GM12878 (cell line): ENCODE data around the gene ABHD14A. TPM values are rescaled to one million over a fixed set of nuclear protein-coding genes. Genes with fewer than 3 reads are reported as not detected.

Experiments used
- ATAC-seq: fragments of 200-7000 bp; cut with Tn5 transposase; 3 replicates; pipeline ENCODE4 v1.9.1; 2020; ENCODE audit warnings: mild to moderate bottlenecking, moderate library complexity
- Bru-seq: library from RNA; stranded (reverse); fragments of 400-500 nt; gene quantifications from one replicate; lab custom pipeline; 2021; lab: Mats Ljungman, UMichigan
- BruChase-seq, 2 experiments: library from RNA; stranded (reverse); fragments of 400-500 nt; gene quantifications; one replicate each; lab custom pipeline; 2021; lab: Mats Ljungman, UMichigan
- BruUV-seq: library from RNA; stranded (reverse); fragments of 400-500 nt; replicated peaks from 2 replicates; lab custom pipeline; 2021; lab: Mats Ljungman, UMichigan
- CTCF ChIA-PET: fragments of 300-600 bp; sonication (Branson Sonifier 250); formaldehyde crosslinking; extraction: SDS; loops from one replicate; lab custom pipeline; 2021; ENCODE audit warnings: inconsistent platforms; lab: Yijun Ruan, JAX
- POLR2A ChIA-PET: fragments of 350-600 bp; formaldehyde crosslinking; extraction: SDS; loops from one replicate; lab custom pipeline; 2021; ENCODE audit warnings: inconsistent platforms; lab: Charles Lee
- RAD21 ChIA-PET: fragments of 300-600 bp; sonication (Branson Sonifier 250); formaldehyde crosslinking; loops from one replicate; lab custom pipeline; 2023; ENCODE audit warnings: antibody characterized with exemption; ENCODE audit not compliant: unreplicated experiment; lab: Charles Lee
- SMC1A ChIA-PET: fragments of 300-600 bp; sonication (Branson Sonifier 250); formaldehyde crosslinking; loops from one replicate; lab custom pipeline; 2023; ENCODE audit not compliant: unreplicated experiment, uncharacterized antibody; lab: Charles Lee
- DNase-seq: peaks from one replicate; pipeline ENCODE4 v3.0.0-alpha.2; 2011; ENCODE audit warnings: low read depth, low spot score
- FAIRE-seq: peaks from 3 replicates; lab custom pipeline; 2011; peaks lifted over from hg19 to GRCh38; lab: Jason Lieb, UNC
- H2AFZ ChIP-seq: 2 replicates; pipeline ENCODE4 v1.6.0; 2011; ENCODE audit warnings: low read depth, low read length, control low read depth; ENCODE audit not compliant: control insufficient read depth
- H3K27ac ChIP-seq: 2 replicates; pipeline ENCODE4 v1.5.1; 2011; ENCODE audit warnings: control low read depth; ENCODE audit not compliant: control insufficient read depth, insufficient read depth
- H3K27me3 ChIP-seq, 2 experiments: replicated peaks in 1 of 2; 2 replicates each; pipeline versions ENCODE4 v1.6.0 to v1.6.1; 2011; ENCODE audit warnings: low read length in 1 of 2; ENCODE audit not compliant: control insufficient read depth in 2 of 2, insufficient read depth in 2 of 2
- H3K36me3 ChIP-seq, 2 experiments: 2 replicates each; pipeline ENCODE4 v1.5.1; 2011; ENCODE audit warnings: low read length in 1 of 2; ENCODE audit not compliant: control insufficient read depth in 2 of 2, insufficient read depth in 2 of 2
- H3K4me1 ChIP-seq: 2 replicates; pipeline ENCODE4 v1.6.1; 2011; ENCODE audit warnings: mild to moderate bottlenecking, low read length, moderate library complexity, mixed read lengths; ENCODE audit not compliant: control insufficient read depth, insufficient read depth
- H3K4me2 ChIP-seq: 2 replicates; pipeline ENCODE4 v1.6.0; 2011; ENCODE audit warnings: control low read depth; ENCODE audit not compliant: control insufficient read depth, insufficient read depth
- H3K4me3 ChIP-seq: fragments of 200-600 bp; sonication (generic); 2 replicates; pipeline ENCODE4 v1.5.1; 2016
- H3K79me2 ChIP-seq: 2 replicates; pipeline ENCODE4 v1.6.0; 2011; ENCODE audit warnings: low read length; ENCODE audit not compliant: control insufficient read depth, insufficient read depth
- H3K9ac ChIP-seq: 2 replicates; pipeline ENCODE4 v1.8.0; 2011; ENCODE audit warnings: low read length, control low read depth, mixed read lengths; ENCODE audit not compliant: control insufficient read depth, insufficient read depth
- H3K9me3 ChIP-seq: replicated peaks from 3 replicates; pipeline ENCODE4 v1.5.1; 2011; ENCODE audit warnings: mild to moderate bottlenecking, low read length; ENCODE audit not compliant: control insufficient read depth, insufficient read depth
- H4K20me1 ChIP-seq: 2 replicates; pipeline ENCODE4 v1.6.0; 2011; ENCODE audit not compliant: control insufficient read depth, insufficient read depth
- ATF2 ChIP-seq: IDR thresholded peaks from 2 replicates; pipeline ENCODE4 v1.6.1; 2012; ENCODE audit warnings: low read length, inconsistent platforms
- CBX3 ChIP-seq: fragments of 200-600 bp; sonication (generic); IDR thresholded peaks from 2 replicates; pipeline ENCODE4 v1.6.1; 2016; ENCODE audit warnings: low read depth, borderline replicate concordance
- DPF2 ChIP-seq: fragments of 450-650 bp; IDR thresholded peaks from 2 replicates; pipeline ENCODE4 v1.6.1; 2017; ENCODE audit warnings: mild to moderate bottlenecking
- GATAD2B ChIP-seq: fragments of 450-650 bp; conservative IDR thresholded peaks from 2 replicates; pipeline ENCODE4 v1.6.1; 2017; ENCODE audit warnings: low read depth, mild to moderate bottlenecking, moderate library complexity
- HCFC1 ChIP-seq: fragments of 150-350 bp; IDR thresholded peaks from 2 replicates; pipeline ENCODE4 v1.6.1; 2014; ENCODE audit warnings: low read length
- IKZF1 ChIP-seq: fragments of 450-650 bp; conservative IDR thresholded peaks from 2 replicates; pipeline ENCODE4 v1.6.1; 2017; ENCODE audit warnings: antibody characterized with exemption, mild to moderate bottlenecking
- MEF2A ChIP-seq: IDR thresholded peaks from 2 replicates; pipeline ENCODE4 v1.6.1; 2011; ENCODE audit warnings: low read depth, mild to moderate bottlenecking, low read length, moderate library complexity; ENCODE audit not compliant: insufficient read depth
- MEF2B ChIP-seq: fragments of 450-650 bp; IDR thresholded peaks from 2 replicates; pipeline ENCODE4 v1.6.1; 2018; ENCODE audit warnings: mild to moderate bottlenecking, moderate library complexity; ENCODE audit not compliant: partially characterized antibody, poor library complexity, severe bottlenecking
- NRF1 ChIP-seq: conservative IDR thresholded peaks from 2 replicates; pipeline ENCODE4 v1.6.1; 2011; ENCODE audit warnings: mild to moderate bottlenecking, low read depth, low read length, improper control_type of control experiment
- PAX8 ChIP-seq: fragments of 450-650 bp; IDR thresholded peaks from 2 replicates; pipeline ENCODE4 v1.6.1; 2017; ENCODE audit warnings: mild to moderate bottlenecking, moderate library complexity
- POLR2AphosphoS5 ChIP-seq: IDR thresholded peaks from 2 replicates; pipeline ENCODE4 v1.6.1; 2011; ENCODE audit warnings: mild to moderate bottlenecking, low read length, inconsistent platforms
- RB1 ChIP-seq: fragments of 450-650 bp; formaldehyde crosslinking; IDR thresholded peaks from 2 replicates; pipeline ENCODE4 v1.6.1; 2017; ENCODE audit warnings: mild to moderate bottlenecking, borderline replicate concordance
- SMAD5 ChIP-seq: IDR thresholded peaks from 2 replicates; pipeline ENCODE4 v1.6.1; 2016; ENCODE audit warnings: antibody characterized with exemption, low read depth
- SMARCA5 ChIP-seq: fragments of 450-650 bp; IDR thresholded peaks from 2 replicates; pipeline ENCODE4 v1.6.1; 2017; ENCODE audit warnings: mild to moderate bottlenecking
- TBL1XR1 ChIP-seq: IDR thresholded peaks from 2 replicates; pipeline ENCODE4 v1.6.1; 2012; ENCODE audit warnings: low read depth, low read length, improper control_type of control experiment
- TCF3 ChIP-seq: IDR thresholded peaks from 2 replicates; pipeline ENCODE4 v1.6.1; 2012; ENCODE audit warnings: low read depth, mild to moderate bottlenecking, low read length, borderline replicate concordance; ENCODE audit not compliant: insufficient read depth
- ZNF24 ChIP-seq: fragments of 450-650 bp; IDR thresholded peaks from 2 replicates; pipeline ENCODE4 v1.6.1; 2017; ENCODE audit warnings: antibody characterized with exemption, mild to moderate bottlenecking
- ZZZ3 ChIP-seq: IDR thresholded peaks from 2 replicates; pipeline ENCODE4 v1.6.1; 2011; ENCODE audit warnings: low read depth; ENCODE audit not compliant: control insufficient read depth, insufficient read length
- WGBS: methylation state at CpG from one replicate; pipeline ENCODE4 v1.1.6; 2016; ENCODE audit warnings: low lambda C conversion rate; ENCODE audit not compliant: insufficient replicate concordance, insufficient coverage; ENCODE audit errors: missing lambda C conversion rate; 5-methylcytosine and 5-hydroxymethylcytosine counted together
- in situ Hi-C: fragments of 300-500 bp; cut with MboI; formaldehyde crosslinking; loops from 9 replicates; pipeline ENCODE4 v1.14.3; 2018; ENCODE audit warnings: mixed read lengths
- intact Hi-C: fragments of 100-400 bp; cut with micrococcal nuclease; formaldehyde crosslinking; loops from one replicate; pipeline ENCODE4 v1.14.2; 2022; ENCODE audit not compliant: unreplicated experiment
- long read RNA-seq, 2 experiments: library from polyadenylated mRNA; unstranded; transcript quantifications; one replicate each; pipeline ENCODE4 v2.0.0, GENCODE V29; 2019 to 2020
- polyA minus RNA-seq, 3 experiments: library from RNA; depleted of rRNA, polyadenylated mRNA; stranded (reverse); fragments of >200 nt; gene quantifications; 2 replicates each; pipeline ENCODE4 v1.2.3, GENCODE V29; 2011
- polyA plus RNA-seq, 11 experiments: library from polyadenylated mRNA; depleted of rRNA in 4 of 11; unstranded in 6 of 11; stranded (reverse) in 5 of 11; fragments of >200 nt; fragmentation: Nextera tagmentation in 4 of 11; fragmentation: Illumina TruSeq in 1 of 11; extraction: Ambion mirVana in 4 of 11; extraction: Trizol in 1 of 11; gene quantifications; 1 replicate in 1 of 11; 2 replicates in 10 of 11; pipeline versions ENCODE4 v1.2.1 to v1.2.3, GENCODE V29; 2011 to 2016; ENCODE audit warnings: inconsistent platforms in 2 of 11, missing spikeins in 2 of 11, low read depth in 1 of 11
- total RNA-seq, 4 experiments: library from RNA; depleted of rRNA in 3 of 4; stranded (reverse); fragments of >200 nt in 3 of 4; fragmentation: Illumina TruSeq in 1 of 4; extraction: Trizol in 1 of 4; gene quantifications; 2 replicates each; pipeline versions ENCODE4 v1.2.1 to v1.2.3, GENCODE V29; 2013 to 2021

The ABHD14A gene
- 2.9 TPM in 2 replicates for total RNA-seq (2013; cell fraction: nucleolus; rRNA removed)
- 12.2 and 13.1 TPM in 2 replicates for total RNA-seq (2014; rRNA removed)
- total RNA-seq (2014; rRNA removed; fragmentation: Illumina TruSeq; extraction: Trizol): 5.0 and 5.9 TPM in 2 replicates
- total RNA-seq (2021): 9.3 and 12.2 TPM in 2 replicates
- 4.0 TPM for polyA plus RNA-seq (2011; ENCODE audit: low read depth)
- polyA plus RNA-seq (2011; rRNA removed): 4.9 and 6.5 TPM in 2 replicates
- polyA plus RNA-seq (2011; cell fraction: cytosol; rRNA removed): 14.2 and 22.6 TPM in 2 replicates
- 6.8 and 7.8 TPM in 2 replicates for polyA plus RNA-seq (2011; cell fraction: nucleus; rRNA removed)
- polyA plus RNA-seq (2012): 7.6 and 8.2 TPM in 2 replicates
- 2.4 and 5.6 TPM in 2 replicates for polyA plus RNA-seq (2014; fragmentation: Illumina TruSeq; extraction: Trizol)
- 1 to 10 TPM; 1.2 to 2.2 TPM for polyA plus RNA-seq (2014; fragmentation: Nextera tagmentation; extraction: Ambion mirVana)
- 12.6 and 12.9 TPM in 2 replicates for polyA plus RNA-seq (2014; rRNA removed)
- polyA plus RNA-seq (2016; fragmentation: Nextera tagmentation; extraction: Ambion mirVana): 10 to 100 TPM; 22.4 to 27.0 TPM
- 2.6 and 6.4 TPM in 2 replicates for polyA minus RNA-seq (2011; rRNA and poly(A)+ RNA removed)
- polyA minus RNA-seq (2011; cell fraction: cytosol; rRNA and poly(A)+ RNA removed): 2.9 and 3.9 TPM in 2 replicates
- 0.86 and 1.6 TPM in 2 replicates for polyA minus RNA-seq (2011; cell fraction: nucleus; rRNA and poly(A)+ RNA removed)
- percentile 34 among the genes with signal in this experiment for Bru-seq, nascent RNA
- percentile 44 among the genes with signal in this experiment for BruChase-seq, experiment 1, labeled RNA remaining after a 6-hour chase
- percentile 41 among the genes with signal in this experiment for BruChase-seq, experiment 2, labeled RNA remaining after a 2-hour chase
- long read RNA-seq, experiment 1, transcript ABHD14A-201 (5 exons, 1,062 nt): major isoform, 9 of 10 reads
- long read RNA-seq, experiment 1, partial matches to known transcripts: 1 of 10 reads
- long read RNA-seq, experiment 1, other reads (novel, unspliced or antisense): 0 of 10 reads
- long read RNA-seq, experiment 2, transcript ABHD14A-201 (5 exons, 1,062 nt): major isoform, 5 of 6 reads
- long read RNA-seq, experiment 2, partial matches to known transcripts: 0 of 6 reads
- long read RNA-seq, experiment 2, other reads (novel, unspliced or antisense): 1 of 6 reads

GRCh38 chr3:51974963-51975851 is at the start of gene ABHD14A:
ABHD14A (plus strand) TSS chr3:51975064; CDS start chr3:51975136, 72 bp downstream.
- H3K79me2 ChIP-seq: peaks cover 5% of the 10 kb centered on the region; the same call in 1 of the 2 replicates
- BruUV-seq: no TSS peak
- H3K27me3 ChIP-seq: no peaks in the 10 kb centered on the region
- ChIA-PET SMC1A (interaction anchor here (0.9 to 5.2 kb wide), 4 partner anchors 8 to 37 kb away, joined by 3 to 33 read pairs (median 10); partner anchors contain the start of genes ACY1, PARP3 and RRP9), POLR2A (interaction anchor here (0.7 to 2.7 kb wide), 3 partner anchors 8 to 33 kb away, joined by 3 to 28 read pairs (median 24); partner anchors contain the start of genes ACY1, PARP3 and RRP9), RAD21 (interaction anchor here (0.8 to 2.3 kb wide), 3 partner anchors 8 to 82 kb away, joined by 3 to 24 read pairs (median 3); partner anchors contain the start of genes ACY1, DUSP7 and RRP9), CTCF (interaction anchor here (0.9 to 5.3 kb wide), 4 partner anchors 8 to 32 kb away, joined by 3 to 79 read pairs (median 30); partner anchors contain the start of genes ACY1, PARP3 and RRP9)
- intact Hi-C loops (loop anchor here (1.0 kb wide), 1 partner anchor 33 kb away; the partner anchor contains the start of gene PARP3), in situ Hi-C loops (no loop called here)
- H3K36me3 ChIP-seq: no peaks in the 10 kb centered on the region
- ATAC-seq: peak; percentile 91
- 3% methylated on average over 51 of the region's 63 CpGs for WGBS
- H3K9ac ChIP-seq: peak within 1 kb of the TSS; percentile 90
- no peak for DNase-seq
- peak; percentile 66 for FAIRE-seq
- H4K20me1 ChIP-seq: no peaks in the 10 kb centered on the region
- peak within 1 kb of the TSS; percentile 76 for H3K4me2 ChIP-seq
- no peaks in the 10 kb centered on the region for H3K9me3 ChIP-seq
- H3K4me3 ChIP-seq: peak within 1 kb of the TSS; percentile 84
- H3K27ac ChIP-seq: peak within 1 kb of the TSS; percentile 91
- H3K4me1 ChIP-seq: peaks cover 15% of the 10 kb centered on the region
- H2AFZ ChIP-seq: peak within 1 kb of the TSS; percentile 96
- TF ChIP-seq TBL1XR1 (no peak), GATAD2B (peak; percentile 74; the same call in 1 of the 2 replicates), TCF3 (0 out of 2 replicates have a peak, but pooled peaks have one; percentile 22), PAX8 (peak; percentile 61; the same call in 1 of the 2 replicates), CBX3 (no peak), POLR2AphosphoS5 (peak; percentile 64; the same call in 1 of the 2 replicates), ZNF24 (0 out of 2 replicates have a peak, but pooled peaks have one; percentile 24), IKZF1 (peak; percentile 61), MEF2B (peak; percentile 10), RB1 (peak; percentile 47; the same call in 1 of the 2 replicates), MEF2A (no peak), SMARCA5 (0 out of 2 replicates have a peak, but pooled peaks have one; percentile 64), HCFC1 (peak; percentile 34; the same call in 1 of the 2 replicates), DPF2 (peak; percentile 64), NRF1 (peak; percentile 37; the same call in 1 of the 2 replicates), ATF2 (no peak), SMAD5 (no peak), ZZZ3 (no peak)
